Kidney (tissue), 14 donors: Measurements from ENCODE around the gene TIMM50. TPM values are rescaled to one million over a fixed set of nuclear protein-coding genes. Genes with fewer than 3 reads are reported as not detected.

Experiments
- DNase-seq, 5 donors: peaks; one replicate each; pipeline ENCODE4 v3.0.0-alpha.2; 2013 to 2020
- FAIRE-seq: peaks from 2 replicates; lab custom pipeline; 2012; peaks lifted over from hg19 to GRCh38; lab: Jason Lieb, UNC
- H3K27ac ChIP-seq, 2 donors: one replicate each; pipeline ENCODE4 v1.7.0; 2013; ENCODE audit warnings: low read depth in 2 of 2, low read length in 2 of 2, inconsistent platforms in 1 of 2
- H3K27me3 ChIP-seq: one replicate; pipeline ENCODE4 v1.7.1; 2013; ENCODE audit warnings: low read length, inconsistent platforms; ENCODE audit not compliant: control insufficient read depth, insufficient read depth
- H3K36me3 ChIP-seq, 3 donors: one replicate each; pipeline versions ENCODE4 v1.7.0 to v1.7.1; 2013; ENCODE audit warnings: low read length in 3 of 3, control low read depth in 1 of 3, inconsistent platforms in 1 of 3; ENCODE audit not compliant: insufficient read depth in 3 of 3, control insufficient read depth in 2 of 3
- H3K4me1 ChIP-seq, 3 donors: one replicate each; pipeline versions ENCODE4 v1.7.0 to v1.7.1; 2013; ENCODE audit warnings: low read length in 3 of 3, inconsistent platforms in 1 of 3, low read depth in 1 of 3; ENCODE audit not compliant: control insufficient read depth in 2 of 3, insufficient read depth in 2 of 3
- H3K4me3 ChIP-seq, 3 donors: one replicate each; pipeline versions ENCODE4 v1.7.0 to v1.8.1; 2013; ENCODE audit warnings: low read length in 3 of 3, control low read depth in 1 of 3, inconsistent platforms in 1 of 3
- H3K9ac ChIP-seq, 3 donors: one replicate each; pipeline versions ENCODE4 v1.7.0 to v1.7.1; 2013; ENCODE audit warnings: low read length in 3 of 3, control low read depth in 1 of 3, inconsistent platforms in 1 of 3
- H3K9me3 ChIP-seq, 3 donors: one replicate each; pipeline versions ENCODE4 v1.7.0 to v1.7.1; 2013; ENCODE audit warnings: low read length in 3 of 3, control low read depth in 1 of 3, inconsistent platforms in 1 of 3; ENCODE audit not compliant: control insufficient read depth in 2 of 3, insufficient read depth in 1 of 3
- intact Hi-C: fragments of 100-400 bp; cut with DNase I; formaldehyde crosslinking; loops from one replicate; pipeline ENCODE4 v1.11.1; 2022
- polyA plus RNA-seq: library from polyadenylated mRNA; stranded (reverse); fragments of 350-450 nt; fragmentation: Illumina TruSeq; extraction: RNeasy Lipid Tissue Mini Kit (QIAGEN cat#74804); gene quantifications from one replicate; pipeline ENCODE4 v1.2.3, GENCODE V29; 2014; ENCODE audit warnings: low read depth, low replicate concordance; ENCODE audit not compliant: insufficient read depth
- total RNA-seq: library from RNA; stranded (reverse); fragmentation: NEBNext Ultra II Directional; extraction: Animal tissue kit (Norgen Biotek cat#: 25700); gene quantifications from one replicate; pipeline ENCODE4 v1.2.1, GENCODE V29; 2021
- TF ChIP-seq, protein P1 (sequence below): IDR thresholded peaks from 3 replicates; pipeline ENCODE4 v1.5.1; 2012; ENCODE audit warnings: mild to moderate bottlenecking, moderate library complexity, borderline replicate concordance; ENCODE audit not compliant: insufficient read depth; ENCODE audit errors: extremely low read depth
- donor health status: control.
- donor health status: control.
- donor health status: control.
- donor health status: control.
- donor health status: control.
- donor health status: DM: yes; HTN: yes; CAD: no.
- donor health status: Normal renal cell carcinoma (clear cell type).

TIMM50 gene
- total and polyA plus RNA-seq, 2 donors from 2014 or later = 52.4 to 74.4 TPM

DNA sequence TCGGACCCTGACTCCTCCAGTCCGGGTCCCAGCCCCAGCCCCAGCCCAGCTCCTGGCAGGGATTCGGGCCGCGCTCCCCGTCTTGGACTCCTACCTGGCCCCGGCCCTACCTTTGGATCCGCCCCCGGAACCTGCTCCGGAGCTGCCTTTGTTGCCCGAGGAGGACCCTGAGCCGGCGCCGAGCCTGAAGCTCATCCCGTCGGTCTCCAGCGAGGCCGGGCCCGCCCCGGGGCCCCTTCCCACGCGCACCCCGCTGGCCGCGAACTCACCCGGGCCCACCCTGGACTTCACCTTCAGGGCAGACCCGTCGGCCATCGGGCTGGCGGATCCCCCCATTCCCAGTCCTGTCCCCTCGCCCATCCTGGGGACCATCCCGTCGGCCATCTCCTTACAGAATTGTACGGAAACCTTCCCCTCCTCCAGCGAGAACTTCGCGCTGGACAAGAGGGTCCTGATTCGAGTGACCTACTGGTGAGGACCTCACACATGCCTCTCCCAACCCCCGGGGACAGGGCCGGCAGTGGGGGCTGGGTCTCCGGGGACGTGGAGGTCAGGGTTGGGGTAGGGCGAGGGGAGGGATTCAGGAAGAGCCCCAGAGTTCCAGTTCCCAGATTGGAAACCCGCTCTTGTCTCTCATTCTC, 35.0 kb downstream of the TIMM50 start:
- H3K27me3 ChIP-seq = no peaks in the 10 kb centered on the region

DNA sequence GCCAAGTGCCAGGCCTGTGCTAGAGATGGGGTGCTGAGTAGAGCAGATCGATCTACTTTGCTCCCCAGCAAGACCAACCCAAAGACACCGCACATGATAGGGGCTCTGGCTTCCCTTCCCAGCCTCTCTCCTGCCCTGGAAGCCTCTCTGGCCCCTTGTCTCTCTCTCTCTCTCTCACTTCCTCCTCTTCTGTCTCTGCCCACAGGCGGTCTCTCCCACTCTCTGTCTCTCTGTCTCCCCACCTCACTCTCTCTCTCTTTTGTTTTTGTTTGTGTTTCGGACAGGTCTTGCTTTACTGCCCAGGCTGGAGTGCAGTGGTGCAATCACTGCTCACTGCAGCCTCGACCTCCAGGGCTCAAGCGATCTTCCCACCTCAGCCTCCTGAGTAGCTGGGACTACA, 35.6 kb downstream of the TIMM50 start:
- DNase-seq = no peak
- no peak for FAIRE-seq
- no peaks in the 10 kb centered on the region for H3K36me3 ChIP-seq
- H3K27me3 ChIP-seq = no peaks in the 10 kb centered on the region
- H3K9me3 ChIP-seq = no peaks in the 10 kb centered on the region
- H3K4me1 ChIP-seq = peaks cover 0 to 11% (median 0%) of the 10 kb centered on the region in 3 donors
- H3K27ac ChIP-seq = no peak overlapping the region
- intact Hi-C loops = no loop called here
- TF ChIP-seq, protein P1, sequence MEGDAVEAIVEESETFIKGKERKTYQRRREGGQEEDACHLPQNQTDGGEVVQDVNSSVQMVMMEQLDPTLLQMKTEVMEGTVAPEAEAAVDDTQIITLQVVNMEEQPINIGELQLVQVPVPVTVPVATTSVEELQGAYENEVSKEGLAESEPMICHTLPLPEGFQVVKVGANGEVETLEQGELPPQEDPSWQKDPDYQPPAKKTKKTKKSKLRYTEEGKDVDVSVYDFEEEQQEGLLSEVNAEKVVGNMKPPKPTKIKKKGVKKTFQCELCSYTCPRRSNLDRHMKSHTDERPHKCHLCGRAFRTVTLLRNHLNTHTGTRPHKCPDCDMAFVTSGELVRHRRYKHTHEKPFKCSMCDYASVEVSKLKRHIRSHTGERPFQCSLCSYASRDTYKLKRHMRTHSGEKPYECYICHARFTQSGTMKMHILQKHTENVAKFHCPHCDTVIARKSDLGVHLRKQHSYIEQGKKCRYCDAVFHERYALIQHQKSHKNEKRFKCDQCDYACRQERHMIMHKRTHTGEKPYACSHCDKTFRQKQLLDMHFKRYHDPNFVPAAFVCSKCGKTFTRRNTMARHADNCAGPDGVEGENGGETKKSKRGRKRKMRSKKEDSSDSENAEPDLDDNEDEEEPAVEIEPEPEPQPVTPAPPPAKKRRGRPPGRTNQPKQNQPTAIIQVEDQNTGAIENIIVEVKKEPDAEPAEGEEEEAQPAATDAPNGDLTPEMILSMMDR = no peak
- peak overlapping the region in 1 of 3 donors; percentile 61 for H3K4me3 ChIP-seq
- no peak overlapping the region for H3K9ac ChIP-seq

More for the DNA sequence above, 35.0 kb downstream of the TIMM50 start:
- FAIRE-seq (no peak), DNase-seq (peak in 1 of 5 donors; percentile 38)
- intact Hi-C loops = no loop called here
- H3K9me3 ChIP-seq = no peaks in the 10 kb centered on the region
- H3K27ac ChIP-seq = no peak overlapping the region
- peak overlapping the region in 1 of 3 donors; percentile 61 for H3K4me3 ChIP-seq
- H3K9ac ChIP-seq = peak overlapping the region in 1 of 3 donors; percentile 7
- TF ChIP-seq, protein P1 = no peak
- H3K4me1 ChIP-seq = peaks cover 0 to 11% (median 0%) of the 10 kb centered on the region in 3 donors
- no peaks in the 10 kb centered on the region for H3K36me3 ChIP-seq

DNA sequence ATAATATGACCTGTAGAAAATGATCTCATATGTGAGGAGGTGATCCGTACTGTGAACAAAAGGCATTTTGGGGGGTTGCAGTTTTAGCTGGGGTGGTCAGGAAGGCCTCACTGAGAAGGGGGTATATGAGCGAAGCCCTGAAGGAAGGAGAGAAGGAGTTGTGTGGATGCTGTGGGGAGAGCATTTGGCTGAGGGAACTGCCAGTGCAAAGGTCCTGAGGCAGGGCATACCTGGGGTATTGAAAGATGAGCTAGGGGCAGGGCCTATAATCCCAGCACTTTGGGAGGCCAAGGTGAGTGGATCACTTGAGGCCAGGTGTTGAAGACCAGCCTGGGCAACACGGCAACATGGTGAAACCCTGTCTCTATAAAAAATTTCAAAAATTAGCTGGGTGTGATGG, 36.8 kb downstream of the TIMM50 start:
- FAIRE-seq = no peak
- TF ChIP-seq, protein P1 = no peak
- no peaks in the 10 kb centered on the region for H3K27me3 ChIP-seq
- H3K9ac ChIP-seq = no peak overlapping the region
- no peak overlapping the region for H3K4me3 ChIP-seq
- H3K27ac ChIP-seq = no peak overlapping the region
- no peak for DNase-seq
- intact Hi-C loops = no loop called here
- no peaks in the 10 kb centered on the region for H3K36me3 ChIP-seq
- H3K4me1 ChIP-seq = peaks cover 0 to 11% (median 0%) of the 10 kb centered on the region in 3 donors
- H3K9me3 ChIP-seq = no peaks in the 10 kb centered on the region
